Neural cell (in vitro differentiated cells): ENCODE measurements around the gene HOXB9. TPM values are rescaled to one million over a fixed set of nuclear protein-coding genes. Genes with fewer than 3 reads are reported as not detected.

ENCODE experiments used
- H2AFZ ChIP-seq: fragments of 200-600, 300-800 bp; sonication (generic), shearing (Covaris generic); 2 replicates; pipeline ENCODE4 v1.6.0; 2014; ENCODE audit warnings: low read depth, mild to moderate bottlenecking, antibody characterized with exemption, low read length, moderate library complexity
- H3F3A ChIP-seq: fragments of 200-600 bp; shearing (Covaris generic); 2 replicates; pipeline ENCODE4 v1.6.1; 2016; ENCODE audit warnings: mild to moderate bottlenecking, moderate library complexity, mixed read lengths, antibody characterized with exemption, low read length; ENCODE audit not compliant: insufficient read depth, poor library complexity, severe bottlenecking
- H3K27ac ChIP-seq: fragments of 200-600, 300-800 bp; sonication (generic), shearing (Covaris generic); 2 replicates; pipeline ENCODE4 v1.5.1; 2014; ENCODE audit warnings: mild to moderate bottlenecking, low read length, moderate library complexity
- H3K27me3 ChIP-seq: fragments of 300-800, 200-600 bp; sonication (generic), shearing (Covaris generic); 2 replicates; pipeline ENCODE4 v1.6.0; 2014; ENCODE audit warnings: mild to moderate bottlenecking, low read depth, low read length, moderate library complexity; ENCODE audit not compliant: insufficient read depth
- H3K36me3 ChIP-seq: fragments of 300-800, 200-600 bp; sonication (generic), shearing (Covaris generic); 2 replicates; pipeline ENCODE4 v1.5.1; 2014; ENCODE audit warnings: mild to moderate bottlenecking, antibody characterized with exemption, low read length, moderate library complexity; ENCODE audit not compliant: insufficient read depth
- H3K4me2 ChIP-seq: fragments of 300-800, 200-600 bp; sonication (generic), shearing (Covaris generic); 2 replicates; pipeline ENCODE4 v1.6.0; 2014; ENCODE audit warnings: mild to moderate bottlenecking, low read length
- H3K4me3 ChIP-seq: fragments of 300-800, 200-600 bp; sonication (generic), shearing (Covaris generic); 2 replicates; pipeline ENCODE4 v1.5.1; 2014; ENCODE audit warnings: mild to moderate bottlenecking, low read length, moderate library complexity
- H3K79me2 ChIP-seq: fragments of 200-600 bp; shearing (Covaris generic); replicated peaks from 2 replicates; pipeline ENCODE4 v1.6.0; 2014; ENCODE audit warnings: mild to moderate bottlenecking, low read length, moderate library complexity; ENCODE audit not compliant: insufficient read depth
- H3K9ac ChIP-seq: fragments of 300-800, 200-600 bp; sonication (generic), shearing (Covaris generic); 2 replicates; pipeline ENCODE4 v1.6.1; 2016; ENCODE audit warnings: mild to moderate bottlenecking, low read length, mixed read lengths
- H3K9me2 ChIP-seq: fragments of 200-600 bp; shearing (Covaris generic); 2 replicates; pipeline ENCODE4 v1.6.1; 2016; ENCODE audit warnings: mild to moderate bottlenecking, low read length, mixed read lengths; ENCODE audit not compliant: insufficient read depth
- H3K9me3 ChIP-seq: fragments of 200-600, 300-800 bp; sonication (generic), shearing (Covaris generic); 2 replicates; pipeline ENCODE4 v1.6.1; 2016; ENCODE audit warnings: mild to moderate bottlenecking, mixed run types, low read length, moderate library complexity, mixed read lengths
- H4K20me1 ChIP-seq: fragments of 200-600 bp; shearing (Covaris generic); 2 replicates; pipeline ENCODE4 v1.6.1; 2016; ENCODE audit warnings: mild to moderate bottlenecking, mixed run types; ENCODE audit not compliant: insufficient read depth
- CTCF ChIP-seq: fragments of 450-650 bp; IDR thresholded peaks from 2 replicates; pipeline ENCODE4 v1.5.1; 2014; ENCODE audit warnings: antibody characterized with exemption, mild to moderate bottlenecking, moderate library complexity; ENCODE audit not compliant: poor library complexity, severe bottlenecking
- EP300 ChIP-seq: fragments of 450-650 bp; conservative IDR thresholded peaks from 2 replicates; pipeline ENCODE4 v1.6.1; 2014; ENCODE audit warnings: antibody characterized with exemption, mild to moderate bottlenecking, moderate library complexity; ENCODE audit not compliant: poor library complexity, severe bottlenecking
- EZH2 ChIP-seq: fragments of 200-600, 300-800 bp; shearing (Covaris generic), sonication (generic); IDR thresholded peaks from 2 replicates; pipeline ENCODE4 v1.6.1; 2014; ENCODE audit warnings: antibody characterized with exemption, low read length, borderline replicate concordance, mild to moderate bottlenecking; ENCODE audit not compliant: insufficient read depth, poor library complexity, severe bottlenecking
- MXI1 ChIP-seq: fragments of 450-650 bp; conservative IDR thresholded peaks from 2 replicates; pipeline ENCODE4 v1.6.1; 2014; ENCODE audit warnings: antibody characterized with exemption, mild to moderate bottlenecking; ENCODE audit not compliant: poor library complexity, severe bottlenecking
- POLR2AphosphoS5 ChIP-seq: IDR thresholded peaks from 2 replicates; pipeline ENCODE4 v1.6.1; 2012
- RAD21 ChIP-seq: fragments of 450-650 bp; conservative IDR thresholded peaks from 2 replicates; pipeline ENCODE4 v1.6.1; 2014; ENCODE audit warnings: antibody characterized with exemption, mild to moderate bottlenecking, moderate library complexity
- REST ChIP-seq: IDR thresholded peaks from 2 replicates; pipeline ENCODE4 v1.6.1; 2012; ENCODE audit warnings: borderline replicate concordance
- SMC3 ChIP-seq: fragments of 450-650 bp; conservative IDR thresholded peaks from 2 replicates; pipeline ENCODE4 v1.6.1; 2014; ENCODE audit warnings: antibody characterized with exemption, mild to moderate bottlenecking, moderate library complexity; ENCODE audit not compliant: poor library complexity
- TAF1 ChIP-seq: IDR thresholded peaks from 2 replicates; pipeline ENCODE4 v1.6.1; 2012; ENCODE audit warnings: low read depth
- polyA plus RNA-seq: library from polyadenylated mRNA; depleted of rRNA; stranded (reverse); fragments of >200 nt; gene quantifications from 2 replicates; pipeline ENCODE4 v1.2.3, GENCODE V29; 2014

Gene HOXB9
- polyA plus RNA-seq, 1 donor from 2014 or later: not detected

GRCh38 chr17:48633266-48633677 is 7.1 kb upstream of the HOXB9 start:
- TF ChIP-seq TAF1 (no peak), CTCF (no peak), EZH2 (peak; percentile 11), RAD21 (no peak), REST (no peak), SMC3 (no peak)
- Histone ChIP-seq H3K9me2 (no peaks in the 10 kb centered on the region), H3K9ac (no peak overlapping the region), H3K9me3 (no peaks in the 10 kb centered on the region), H3K4me3 (no peak overlapping the region), H3K79me2 (no peaks in the 10 kb centered on the region), H3F3A (no peaks in the 10 kb centered on the region), H3K36me3 (no peaks in the 10 kb centered on the region), H2AFZ (no peak overlapping the region), H3K4me2 (no peak overlapping the region), H3K27ac (no peak overlapping the region), H3K27me3 (peaks cover 100% of the 10 kb centered on the region), H4K20me1 (no peaks in the 10 kb centered on the region)

- Histone ChIP-seq H4K20me1 (no peaks in the 10 kb centered on the region), H3K4me3 (no peak overlapping the region)
- TF ChIP-seq EP300 (no peak), RAD21 (no peak), SMC3 (no peak), MXI1 (no peak), REST (no peak), CTCF (no peak), TAF1 (no peak), EZH2 (no peak), POLR2AphosphoS5 (no peak)
Measured at GRCh38 chr17:48632579-48633265, 6.6 kb upstream of the HOXB9 start.

More at GRCh38 chr17:48632579-48633265, 6.6 kb upstream of the HOXB9 start:
- no peaks in the 10 kb centered on the region for H3K79me2 ChIP-seq
- H3K4me2 ChIP-seq: no peak overlapping the region
- H2AFZ ChIP-seq: no peak overlapping the region
- no peak overlapping the region for H3K9ac ChIP-seq
- H3F3A ChIP-seq: no peaks in the 10 kb centered on the region
- H3K9me3 ChIP-seq: no peaks in the 10 kb centered on the region
- H3K36me3 ChIP-seq: no peaks in the 10 kb centered on the region
- no peak overlapping the region for H3K27ac ChIP-seq
- no peaks in the 10 kb centered on the region for H3K9me2 ChIP-seq
- peaks cover 100% of the 10 kb centered on the region for H3K27me3 ChIP-seq
